Dendritic cell treated with granulocyte-macrophage colony-stimulating factor and Interleukin-4, amounts not matched to agents 40 ng/mL and 50 ng/mL, for 4 days (primary cell): ENCODE measurements around the gene TMEM243.

Source experiments
- H3K27ac Mint-ChIP-seq: one replicate; pipeline ENCODE4 v1.8.0; 2022; ENCODE audit warnings: mild to moderate bottlenecking, mixed read lengths
- H3K27me3 Mint-ChIP-seq: one replicate; pipeline ENCODE4 v1.8.0; 2022; ENCODE audit warnings: mild to moderate bottlenecking, mixed read lengths
- H3K36me3 Mint-ChIP-seq: one replicate; pipeline ENCODE4 v1.8.0; 2022; ENCODE audit warnings: low read depth, mixed read lengths
- H3K4me1 Mint-ChIP-seq: one replicate; pipeline ENCODE4 v1.8.0; 2022; ENCODE audit warnings: low read depth, mixed read lengths
- H3K4me3 Mint-ChIP-seq: one replicate; pipeline ENCODE4 v1.8.0; 2022; ENCODE audit warnings: mild to moderate bottlenecking, moderate library complexity, mixed read lengths
- H3K9me3 Mint-ChIP-seq: one replicate; pipeline ENCODE4 v1.8.0; 2022; ENCODE audit warnings: mixed read lengths
- intact Hi-C: fragments of 100-400 bp; cut with micrococcal nuclease; formaldehyde crosslinking; loops from one replicate; pipeline ENCODE4 v1.15.0; 2022

The TMEM243 gene

DNA sequence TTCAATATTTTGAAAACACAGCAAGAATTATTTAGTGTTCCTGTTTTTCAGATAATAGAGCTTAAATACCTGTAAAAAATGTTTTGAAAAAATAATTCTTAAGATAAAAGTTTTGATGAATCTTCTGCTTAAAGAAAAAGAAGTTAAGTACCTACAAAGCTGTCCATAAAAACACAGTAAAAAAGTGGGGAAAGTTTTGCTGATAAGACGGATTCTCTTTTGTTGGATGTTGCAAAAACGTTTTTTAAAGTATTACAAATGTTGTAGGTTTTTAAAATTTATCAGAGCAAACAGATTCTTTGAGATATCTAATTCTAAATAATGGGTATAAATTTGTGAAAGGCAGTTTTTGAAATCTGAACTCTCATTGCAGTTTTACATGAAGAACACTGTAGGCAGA, 55.1 kb downstream of the TMEM243 start:
- Mint-ChIP-seq H3K4me1 (peaks cover 9% of the 10 kb centered on the region), H3K36me3 (peaks cover 79% of the 10 kb centered on the region), H3K27ac (no peak overlapping the region), H3K4me3 (no peak overlapping the region), H3K27me3 (no peaks in the 10 kb centered on the region), H3K9me3 (no peaks in the 10 kb centered on the region)
- intact Hi-C loops, result loop anchor here (5.0 kb wide), 1 partner anchor 33 kb away; no protein-coding TSS in a partner anchor

DNA sequence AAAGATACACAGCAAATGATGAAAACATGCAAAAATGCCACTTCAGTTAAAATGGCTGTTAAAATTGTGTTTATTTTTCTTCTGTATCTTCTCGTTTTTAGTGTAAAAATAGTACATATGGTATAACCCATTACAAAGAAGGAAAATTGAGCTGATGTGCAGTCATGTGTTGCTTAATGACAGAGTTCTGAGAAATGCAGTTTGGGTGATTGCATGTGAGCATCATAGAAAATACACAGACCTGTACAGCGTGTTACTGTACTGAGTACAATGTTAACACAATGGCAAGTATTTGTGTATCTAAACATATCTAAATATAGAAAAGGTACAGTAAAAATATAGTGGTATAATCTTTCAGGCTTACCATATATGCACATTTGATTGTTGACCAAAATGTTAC, 60.0 kb downstream of the TMEM243 start:
- intact Hi-C loops, result loop anchor here (10.0 kb wide), 1 partner anchor 185 kb away; the partner anchor contains the start of gene CROT
- Mint-ChIP-seq H3K27me3 (no peaks in the 10 kb centered on the region), H3K4me1 (peaks cover 19% of the 10 kb centered on the region), H3K4me3 (no peak overlapping the region), H3K27ac (no peak overlapping the region), H3K9me3 (no peaks in the 10 kb centered on the region), H3K36me3 (peaks cover 35% of the 10 kb centered on the region)

DNA sequence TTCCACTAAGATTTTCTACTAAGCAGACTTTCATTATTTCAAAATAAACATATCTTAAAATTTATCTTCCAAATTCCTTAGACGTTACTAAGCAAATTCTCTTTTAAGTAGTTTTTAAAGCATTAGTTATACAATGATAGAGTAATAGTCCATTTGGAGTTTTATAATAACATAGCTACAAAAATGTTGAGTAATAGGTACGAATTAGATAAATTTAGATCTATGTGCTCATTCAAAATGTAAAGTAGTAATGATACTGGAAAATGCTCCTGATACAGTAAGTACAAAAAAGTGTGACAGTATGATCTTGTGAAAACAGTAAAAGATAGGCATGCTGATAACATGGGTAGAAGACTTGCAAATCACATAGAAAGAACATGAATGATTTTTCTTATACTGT, 62.8 kb downstream of the TMEM243 start:
- H3K27me3 Mint-ChIP-seq, result no peaks in the 10 kb centered on the region
- H3K4me3 Mint-ChIP-seq, result no peak overlapping the region
- H3K36me3 Mint-ChIP-seq, result peaks cover 33% of the 10 kb centered on the region
- intact Hi-C loops, result loop anchor here (10.0 kb wide), 1 partner anchor 188 kb away; the partner anchor contains the start of gene CROT
- H3K9me3 Mint-ChIP-seq, result no peaks in the 10 kb centered on the region
- no peak overlapping the region for H3K27ac Mint-ChIP-seq
- peaks cover 26% of the 10 kb centered on the region for H3K4me1 Mint-ChIP-seq

DNA sequence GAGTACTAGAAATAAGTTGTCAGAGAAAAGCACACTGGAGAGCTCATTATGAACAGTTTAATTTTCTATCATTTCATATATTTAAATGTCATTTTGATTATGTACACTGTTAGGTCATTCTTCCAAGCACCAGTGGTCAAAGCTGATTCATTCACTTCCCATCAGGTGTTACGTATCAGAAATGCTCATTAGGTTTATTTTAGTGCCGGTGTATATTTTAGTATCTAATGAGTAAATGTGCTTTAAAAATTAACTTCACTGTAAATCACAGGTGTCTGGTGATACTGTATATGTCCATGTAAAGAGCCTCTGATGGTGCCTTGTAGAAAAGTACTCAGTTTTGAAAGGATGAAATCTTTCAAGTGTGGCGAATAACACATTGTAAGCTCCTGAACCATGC, 63.7 kb downstream of the TMEM243 start:
- H3K9me3 Mint-ChIP-seq, result no peaks in the 10 kb centered on the region
- H3K36me3 Mint-ChIP-seq, result peaks cover 33% of the 10 kb centered on the region
- no peaks in the 10 kb centered on the region for H3K27me3 Mint-ChIP-seq
- no peak overlapping the region for H3K27ac Mint-ChIP-seq
- peaks cover 26% of the 10 kb centered on the region for H3K4me1 Mint-ChIP-seq
- no peak overlapping the region for H3K4me3 Mint-ChIP-seq
- intact Hi-C loops, result loop anchor here (10.0 kb wide), 1 partner anchor 189 kb away; the partner anchor contains the start of gene CROT

DNA sequence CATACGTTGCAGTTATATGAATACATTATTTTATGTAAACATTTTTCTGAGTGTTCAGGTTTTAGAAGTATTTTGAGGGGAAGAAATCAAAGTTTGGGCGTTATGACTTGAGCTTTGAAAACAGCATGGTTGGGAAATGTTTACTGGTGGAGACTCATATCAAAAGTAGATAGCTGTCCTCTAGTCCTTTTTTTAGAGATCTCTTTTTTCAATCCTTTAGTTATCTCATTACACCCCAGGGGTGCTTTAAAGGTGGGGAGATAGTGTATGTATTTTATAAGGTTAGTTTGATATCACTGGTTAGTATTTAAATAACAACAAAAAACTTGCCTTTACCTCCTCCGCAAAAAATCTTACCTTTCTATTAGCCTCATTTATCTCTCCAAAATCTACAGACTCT, 65.0 kb downstream of the TMEM243 start:
- intact Hi-C loops, result loop anchor here (5.0 to 10.0 kb wide), 3 partner anchors 190 to 1068 kb away; partner anchors contain the start of genes CROT, DBF4, SLC25A40 and SRI
- peaks cover 18% of the 10 kb centered on the region for H3K4me1 Mint-ChIP-seq
- peaks cover 24% of the 10 kb centered on the region for H3K36me3 Mint-ChIP-seq
- H3K4me3 Mint-ChIP-seq, result no peak overlapping the region
- H3K9me3 Mint-ChIP-seq, result no peaks in the 10 kb centered on the region
- H3K27ac Mint-ChIP-seq, result no peak overlapping the region
- H3K27me3 Mint-ChIP-seq, result no peaks in the 10 kb centered on the region

DNA sequence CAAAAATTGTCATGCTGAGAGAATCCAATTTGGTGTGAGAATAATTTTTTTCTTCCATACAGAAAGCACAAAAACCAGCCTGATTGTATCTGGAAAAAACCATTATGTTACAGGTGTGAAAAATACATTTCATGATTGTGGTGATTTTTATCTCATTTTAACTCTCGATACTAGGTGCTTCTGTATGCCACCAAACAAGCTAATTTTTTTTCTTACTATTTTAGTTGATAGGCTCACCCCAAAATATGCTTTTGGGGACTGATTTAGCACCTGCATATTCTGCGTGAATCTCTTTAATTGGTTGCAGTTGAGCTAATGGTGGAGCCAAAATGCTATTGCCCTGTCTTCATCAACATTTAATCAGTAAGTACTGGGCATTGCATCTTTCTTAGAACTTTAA, 65.4 kb downstream of the TMEM243 start:
- H3K9me3 Mint-ChIP-seq, result no peaks in the 10 kb centered on the region
- peaks cover 24% of the 10 kb centered on the region for H3K36me3 Mint-ChIP-seq
- H3K27ac Mint-ChIP-seq, result no peak overlapping the region
- H3K4me1 Mint-ChIP-seq, result peaks cover 18% of the 10 kb centered on the region
- intact Hi-C loops, result loop anchor here (5.0 to 10.0 kb wide), 3 partner anchors 191 to 1068 kb away; partner anchors contain the start of genes CROT, DBF4, SLC25A40 and SRI
- H3K27me3 Mint-ChIP-seq, result no peaks in the 10 kb centered on the region
- H3K4me3 Mint-ChIP-seq, result peak overlapping the region; percentile 98

DNA sequence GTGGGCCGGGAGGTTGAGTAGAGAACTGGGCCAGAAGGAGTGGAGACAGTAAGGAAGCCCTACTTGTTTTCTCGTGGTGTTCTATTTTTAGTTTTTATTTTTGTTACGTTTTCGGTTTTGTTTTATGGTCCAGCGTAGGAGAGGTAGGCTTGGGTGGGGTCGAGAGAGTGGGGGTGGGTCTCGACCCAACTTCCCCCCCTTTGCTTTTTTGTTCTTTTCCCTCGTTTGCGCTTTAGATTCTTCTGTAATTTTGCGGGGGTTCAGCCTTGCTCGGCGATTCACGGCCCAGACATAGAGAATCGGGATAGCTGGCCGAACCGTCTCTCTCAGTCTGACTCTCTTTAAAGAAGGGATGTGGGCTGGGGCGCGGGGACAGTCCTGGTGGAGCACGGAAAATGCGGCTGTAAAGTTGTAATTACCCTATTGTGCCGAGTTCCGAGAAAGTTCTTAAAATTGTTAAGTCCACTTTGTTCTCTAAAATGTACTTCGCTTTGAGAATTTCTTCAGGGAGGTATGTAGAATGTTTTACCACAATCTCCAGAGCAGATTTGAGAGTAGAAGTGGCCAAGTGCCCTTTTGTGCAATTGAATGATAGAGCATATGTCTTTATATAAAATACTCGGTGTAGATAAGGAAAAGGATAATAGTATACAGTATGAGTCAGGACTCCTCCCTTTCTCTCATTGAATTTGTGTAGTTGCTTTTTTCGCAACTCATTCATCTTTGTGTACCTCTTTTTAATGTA, 66.5 kb downstream of the TMEM243 start:
- no peaks in the 10 kb centered on the region for H3K9me3 Mint-ChIP-seq
- intact Hi-C loops, result loop anchor here (1.0 to 10.0 kb wide), 4 partner anchors 66 to 1069 kb away; partner anchors contain the start of genes CROT, DBF4, SLC25A40 and SRI
- H3K4me3 Mint-ChIP-seq, result peak overlapping the region; percentile 98
- H3K4me1 Mint-ChIP-seq, result peaks cover 18% of the 10 kb centered on the region
- H3K36me3 Mint-ChIP-seq, result peaks cover 24% of the 10 kb centered on the region
- no peaks in the 10 kb centered on the region for H3K27me3 Mint-ChIP-seq
- H3K27ac Mint-ChIP-seq, result peak overlapping the region; percentile 100

DNA sequence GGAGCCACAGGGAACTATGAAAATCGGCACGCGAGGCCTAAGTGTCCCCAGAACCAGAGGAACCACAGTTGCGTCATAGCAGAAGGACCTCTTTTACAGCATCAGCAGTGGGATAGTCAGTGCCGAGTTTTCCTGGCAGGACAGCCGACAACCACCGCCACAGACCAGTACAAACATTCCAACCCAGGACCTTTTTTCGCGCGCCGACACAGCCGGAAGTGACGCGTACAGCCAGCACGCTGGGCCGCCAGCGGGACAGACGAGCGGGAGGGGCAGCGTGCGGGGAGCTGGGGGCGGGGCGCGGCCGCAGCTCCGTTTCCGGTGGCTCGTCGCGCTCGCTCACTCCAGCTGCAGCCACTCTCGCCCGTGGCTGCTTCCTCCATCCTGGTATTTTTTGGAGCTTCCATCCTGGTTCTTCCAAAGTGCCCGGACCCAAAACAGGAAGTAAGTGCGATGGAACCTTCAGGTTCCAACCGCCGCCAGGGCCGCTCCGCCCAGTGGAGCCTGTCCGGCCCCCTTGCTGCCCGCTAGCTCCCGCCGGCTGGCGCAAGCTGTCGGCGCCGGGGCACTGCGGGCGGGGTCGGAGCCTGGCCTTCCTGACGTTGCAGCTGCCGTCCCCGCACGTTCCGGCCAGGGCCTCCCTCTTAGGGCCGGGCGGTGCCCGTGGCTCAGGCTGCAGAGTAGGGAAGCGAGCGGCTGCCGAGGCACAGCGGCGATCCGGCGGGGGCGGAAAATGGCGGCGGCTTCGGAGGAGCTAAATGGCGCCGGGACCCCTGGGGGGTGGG, 67.2 kb downstream of the TMEM243 start, which contains the start of gene DMTF1:
Gene DMTF1 (plus strand): TSS at position 342 of the 785 bp plus-strand sequence. CDS start 12,489 bp downstream, outside the sequence.
- Mint-ChIP-seq H3K27ac (peak within 1 kb of the TSS; percentile 100), H3K9me3 (peaks cover 6% of the 10 kb centered on the region), H3K4me3 (peak within 1 kb of the TSS; percentile 98), H3K36me3 (peaks cover 24% of the 10 kb centered on the region), H3K4me1 (peaks cover 18% of the 10 kb centered on the region), H3K27me3 (no peaks in the 10 kb centered on the region)
- intact Hi-C loops, result loop anchor here (1.0 to 10.0 kb wide), 4 partner anchors 67 to 1070 kb away; partner anchors contain the start of genes CROT, DBF4, SLC25A40 and SRI

DNA sequence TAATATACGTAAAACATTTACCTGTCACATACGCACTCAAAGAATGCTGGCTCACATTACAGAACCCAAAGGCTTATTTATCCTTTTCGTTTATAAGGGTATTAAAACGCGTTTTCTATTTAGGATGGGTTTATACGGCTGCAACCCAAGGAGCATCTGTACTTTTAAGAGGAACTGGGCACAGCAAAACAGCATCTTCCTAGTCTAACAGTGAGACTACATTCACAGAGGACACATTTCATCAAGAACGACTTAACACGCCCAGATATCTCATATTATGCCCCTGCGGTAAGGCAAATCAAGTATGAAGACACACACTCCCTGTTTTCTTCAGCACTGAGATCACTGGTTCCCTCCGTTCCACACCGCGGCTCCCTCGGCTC, 67.8 kb downstream of the TMEM243 start:
- H3K4me3 Mint-ChIP-seq, result peak overlapping the region; percentile 98
- no peaks in the 10 kb centered on the region for H3K27me3 Mint-ChIP-seq
- H3K9me3 Mint-ChIP-seq, result peaks cover 8% of the 10 kb centered on the region
- H3K4me1 Mint-ChIP-seq, result peaks cover 18% of the 10 kb centered on the region
- intact Hi-C loops, result loop anchor here (1.0 to 10.0 kb wide), 4 partner anchors 68 to 1071 kb away; partner anchors contain the start of genes CROT, DBF4, SLC25A40 and SRI
- H3K27ac Mint-ChIP-seq, result peak overlapping the region; percentile 100
- peaks cover 24% of the 10 kb centered on the region for H3K36me3 Mint-ChIP-seq

DNA sequence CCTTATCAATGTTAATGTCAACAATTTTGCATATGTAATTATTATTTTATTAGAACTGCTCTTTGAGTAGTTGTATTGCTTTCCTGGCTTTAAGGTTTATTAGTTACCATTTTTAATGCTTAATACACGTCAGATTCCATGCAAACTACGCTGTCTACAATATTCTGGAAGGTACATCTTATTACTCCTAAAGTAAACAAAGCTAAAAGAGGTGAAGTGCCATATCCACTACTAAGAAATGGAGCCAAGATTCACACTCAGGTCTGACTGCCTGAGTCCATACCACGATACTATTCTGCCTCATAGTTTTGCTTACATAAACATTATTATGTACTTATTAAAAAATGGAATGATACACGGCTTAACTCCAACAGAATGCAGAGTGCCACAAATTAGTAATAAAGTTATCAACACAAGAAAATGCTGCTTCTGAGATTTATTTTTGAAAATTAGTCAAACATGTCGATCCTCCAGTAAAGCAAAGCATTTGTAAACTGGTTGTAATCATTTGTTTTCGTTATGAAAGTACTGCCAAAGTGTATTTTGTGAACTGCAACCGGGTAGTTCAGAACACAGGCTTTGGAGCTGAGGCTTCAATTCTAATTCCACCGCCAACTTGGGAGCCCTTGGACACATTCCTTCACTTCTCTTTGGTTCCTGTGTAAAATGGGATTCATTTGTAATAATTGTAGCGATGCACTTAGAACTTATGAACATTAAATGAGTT, 68.4 kb downstream of the TMEM243 start:
- peak overlapping the region; percentile 100 for H3K27ac Mint-ChIP-seq
- no peaks in the 10 kb centered on the region for H3K27me3 Mint-ChIP-seq
- H3K4me1 Mint-ChIP-seq, result peaks cover 18% of the 10 kb centered on the region
- peak overlapping the region; percentile 98 for H3K4me3 Mint-ChIP-seq
- H3K9me3 Mint-ChIP-seq, result peaks cover 8% of the 10 kb centered on the region
- H3K36me3 Mint-ChIP-seq, result peaks cover 24% of the 10 kb centered on the region
- intact Hi-C loops, result loop anchor here (5.0 to 10.0 kb wide), 3 partner anchors 194 to 1071 kb away; partner anchors contain the start of genes CROT, DBF4, SLC25A40 and SRI

DNA sequence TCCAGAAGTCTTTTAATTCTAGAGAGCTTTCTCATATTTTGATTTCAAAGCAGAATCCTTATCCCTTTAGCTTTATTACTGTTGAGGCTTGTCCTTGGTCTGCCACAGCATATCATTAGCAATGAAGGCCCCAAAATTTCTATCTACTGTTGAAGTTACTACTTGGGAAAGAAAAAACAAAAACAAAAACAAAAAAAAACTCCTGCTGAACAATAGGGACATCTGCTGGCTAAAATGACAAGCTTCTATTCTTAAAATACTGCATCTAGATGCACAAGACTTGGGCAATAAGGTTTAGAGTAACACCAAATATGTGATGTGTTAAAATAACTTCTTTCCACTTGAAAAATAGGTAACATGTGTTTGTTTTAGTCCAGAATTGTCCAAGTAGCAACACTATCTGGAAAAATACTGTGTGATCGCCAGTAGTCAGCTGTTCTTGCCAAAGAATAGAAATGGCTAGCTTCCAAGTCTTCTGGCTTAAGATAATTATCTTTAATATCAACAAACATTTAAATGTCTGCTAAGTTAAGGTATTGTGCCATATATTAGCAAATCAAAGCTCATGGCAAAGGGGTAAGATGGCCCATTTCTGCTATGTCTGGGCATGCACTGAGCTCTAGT, 71.1 kb downstream of the TMEM243 start:
- H3K27ac Mint-ChIP-seq, result no peak overlapping the region
- no peak overlapping the region for H3K4me3 Mint-ChIP-seq
- no peaks in the 10 kb centered on the region for H3K27me3 Mint-ChIP-seq
- H3K4me1 Mint-ChIP-seq, result peaks cover 10% of the 10 kb centered on the region
- intact Hi-C loops, result loop anchor here (1.0 kb wide), 1 partner anchor 209 kb away; no protein-coding TSS in a partner anchor
- peaks cover 8% of the 10 kb centered on the region for H3K9me3 Mint-ChIP-seq
- H3K36me3 Mint-ChIP-seq, result peaks cover 17% of the 10 kb centered on the region

DNA sequence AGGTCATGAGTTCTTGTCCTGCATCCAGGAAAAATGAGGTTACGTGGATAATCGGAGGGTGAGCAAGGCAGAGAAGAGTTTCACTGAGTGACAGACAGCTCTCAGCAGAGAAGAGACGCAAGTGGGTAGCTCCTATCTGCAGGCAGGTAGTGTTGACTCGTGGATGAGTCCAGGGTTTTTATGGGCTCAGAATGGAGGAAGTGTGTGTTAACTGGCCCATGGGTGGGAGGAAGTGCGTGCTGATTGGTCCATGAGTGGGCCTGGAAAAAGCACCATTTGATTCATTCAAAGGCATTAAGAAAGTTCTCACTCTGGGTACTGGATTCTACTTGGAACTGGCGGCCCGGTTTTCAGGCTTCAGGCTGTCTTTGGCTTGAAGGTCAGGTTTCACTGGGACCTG, 72.0 kb downstream of the TMEM243 start:
- H3K4me3 Mint-ChIP-seq, result no peak overlapping the region
- intact Hi-C loops, result no loop called here
- peaks cover 8% of the 10 kb centered on the region for H3K36me3 Mint-ChIP-seq
- peaks cover 10% of the 10 kb centered on the region for H3K4me1 Mint-ChIP-seq
- H3K9me3 Mint-ChIP-seq, result peaks cover 8% of the 10 kb centered on the region
- H3K27ac Mint-ChIP-seq, result no peak overlapping the region
- no peaks in the 10 kb centered on the region for H3K27me3 Mint-ChIP-seq
